ENCODE data around the gene FGD4. TPM values are rescaled to one million over a fixed set of nuclear protein-coding genes. Genes with fewer than 3 reads are reported as not detected.

Gene FGD4
- total and polyA plus RNA-seq, 8 donors: 18.6 to 38.9 (median 25.5) TPM

GRCh38 chr12:32671930-32672780 is 272.8 kb downstream of the FGD4 start:
- DNase-seq: peak in 2 of 4 donors; percentile 80 to 88
- peak; percentile 86 for ATAC-seq
- intact Hi-C loops (cut with DNase I): loop anchor here in 1 of 2 donors (10.0 kb wide), 1 partner anchor 307 kb away; no protein-coding TSS in a partner anchor
- peak; percentile 26 to 29 for TF ChIP-seq CTCF (IDR thresholded peaks at IDR 0.05)
- Histone ChIP-seq H3K4me1 (no peaks in the 10 kb centered on the region), H3K36me3 (no peaks in the 10 kb centered on the region), H3K27ac (no peak overlapping the region), H3K9me3 (peaks cover 0 to 10% of the 10 kb centered on the region in 2 donors), H3K27me3 (no peaks in the 10 kb centered on the region), H3K4me3 (no peak overlapping the region)

GRCh38 chr12:32679091-32679919 is 279.9 kb downstream of the FGD4 start, which contains the start of gene DNM1L:
DNM1L (plus strand) TSS chr12:32679301; CDS start chr12:32679364, 63 bp downstream.
- DNase-seq: peak; percentile 93 to 99 (median 96)
- no peaks in the 10 kb centered on the region for H3K27me3 ChIP-seq
- ATAC-seq: peak; percentile 99
- H3K4me3 ChIP-seq: peak within 1 kb of the TSS; percentile 89 to 97
- no peaks in the 10 kb centered on the region for H3K9me3 ChIP-seq
- intact Hi-C loops (cut with DNase I): loop anchor here in 1 of 2 donors (10.0 kb wide), 1 partner anchor 315 kb away; no protein-coding TSS in a partner anchor
- peak in 1 of 2 donors; percentile 25 for TF ChIP-seq CTCF (IDR thresholded peaks at IDR 0.05)
- peak within 1 kb of the TSS; percentile 91 to 97 for H3K27ac ChIP-seq
- H3K36me3 ChIP-seq: peaks cover 0 to 11% of the 10 kb centered on the region in 2 donors
- peaks cover 9 to 29% of the 10 kb centered on the region in 2 donors for H3K4me1 ChIP-seq

GRCh38 chr12:32679920-32680237 is 280.5 kb downstream of the FGD4 start:
- H3K4me3 ChIP-seq: peak overlapping the region; percentile 89 to 97
- no peaks in the 10 kb centered on the region for H3K9me3 ChIP-seq
- no peaks in the 10 kb centered on the region for H3K27me3 ChIP-seq
- H3K4me1 ChIP-seq: peaks cover 9 to 29% of the 10 kb centered on the region in 2 donors
- intact Hi-C loops (cut with DNase I): loop anchor here in 1 of 2 donors (10.0 kb wide), 1 partner anchor 315 kb away; no protein-coding TSS in a partner anchor
- DNase-seq (no peak), ATAC-seq (no peak)
- H3K27ac ChIP-seq: peak overlapping the region; percentile 91 to 97
- H3K36me3 ChIP-seq: peaks cover 0 to 14% of the 10 kb centered on the region in 2 donors
- TF ChIP-seq CTCF (IDR thresholded peaks at IDR 0.05): no peak

GRCh38 chr12:32680787-32681186 is 281.4 kb downstream of the FGD4 start:
- no peak for DNase-seq
- Histone ChIP-seq H3K9me3 (no peaks in the 10 kb centered on the region), H3K4me3 (peak overlapping the region in 1 of 2 donors; percentile 97), H3K36me3 (peaks cover 0 to 22% of the 10 kb centered on the region in 2 donors), H3K27me3 (no peaks in the 10 kb centered on the region), H3K4me1 (peaks cover 9 to 29% of the 10 kb centered on the region in 2 donors), H3K27ac (peak overlapping the region in 1 of 2 donors; percentile 97)
- no peak for ATAC-seq
- no peak for TF ChIP-seq CTCF (IDR thresholded peaks at IDR 0.05)
- intact Hi-C loops (cut with DNase I): no loop called here

Measured in left lung (tissue), 10 donors.